SK-N-SH (cell line): Measurements from ENCODE around the gene ARID5A. TPM values are rescaled to one million over a fixed set of nuclear protein-coding genes. Genes with fewer than 3 reads are reported as not detected.

Experiments
- CTCF ChIA-PET: fragments of 300-600, 350-600 bp; formaldehyde crosslinking; extraction: SDS; loops from one replicate; lab custom pipeline; 2021; lab: Yijun Ruan, JAX
- POLR2A ChIA-PET: fragments of 350-600 bp; sonication (Branson Sonifier 250); formaldehyde crosslinking; extraction: SDS; loops from one replicate; lab custom pipeline; 2020; ENCODE audit warnings: antibody characterized with exemption, inconsistent platforms; lab: Yijun Ruan, JAX
- DNase-seq: peaks from one replicate; pipeline ENCODE4 v3.0.0; 2012
- H2AFZ ChIP-seq: fragments of 200-600 bp; sonication (generic); 2 replicates; pipeline ENCODE4 v1.8.1; 2016; ENCODE audit warnings: antibody characterized with exemption, mild to moderate bottlenecking, low read depth
- H3F3A ChIP-seq: fragments of 200-600 bp; sonication (generic); replicated peaks from 2 replicates; pipeline ENCODE3; 2016; ENCODE audit warnings: antibody characterized with exemption, mild to moderate bottlenecking; ENCODE audit not compliant: insufficient read depth
- H3K27ac ChIP-seq, 2 experiments: fragments of 200-500 bp in 1 of 2; fragments of 200-600 bp in 1 of 2; sonication (Bioruptor generic) in 1 of 2; sonication (generic), shearing (Covaris generic) in 1 of 2; 2 replicates each; pipeline versions ENCODE4 v1.5.1 to v1.6.1; 2014 to 2016; ENCODE audit warnings: low read depth in 2 of 2, inconsistent platforms in 1 of 2, low read length in 1 of 2, mild to moderate bottlenecking in 1 of 2, mixed read lengths in 1 of 2
- H3K27me3 ChIP-seq: fragments of 200-600 bp; sonication (generic), shearing (Covaris generic); 2 replicates; pipeline ENCODE4 v1.6.1; 2016; ENCODE audit warnings: mixed run types; ENCODE audit not compliant: insufficient read depth
- H3K36me3 ChIP-seq, 2 experiments: fragments of 200-500 bp in 1 of 2; fragments of 200-600 bp in 1 of 2; sonication (Bioruptor generic) in 1 of 2; sonication (generic) in 1 of 2; replicated peaks in 1 of 2; 2 replicates each; pipeline versions ENCODE3 to v1.5.1; 2014 to 2016; ENCODE audit warnings: low read length in 1 of 2, mild to moderate bottlenecking in 1 of 2; ENCODE audit not compliant: insufficient read depth in 2 of 2, control insufficient read depth in 1 of 2
- H3K4me1 ChIP-seq, 2 experiments: fragments of 200-500 bp in 1 of 2; fragments of 200-600 bp in 1 of 2; sonication (Bioruptor generic) in 1 of 2; sonication (generic), shearing (Covaris generic) in 1 of 2; 2 replicates each; pipeline versions ENCODE4 v1.5.1 to v1.6.1; 2014 to 2016; ENCODE audit warnings: low read depth in 1 of 2, low read length in 1 of 2, mixed run types in 1 of 2; ENCODE audit not compliant: insufficient read depth in 2 of 2, control insufficient read depth in 1 of 2
- H3K4me2 ChIP-seq: fragments of 200-600 bp; sonication (generic), shearing (Covaris generic); 2 replicates; pipeline ENCODE4 v1.6.1; 2017; ENCODE audit warnings: mixed run types
- H3K4me3 ChIP-seq, 2 experiments: fragments of 200-500 bp in 1 of 2; fragments of 200-600 bp in 1 of 2; sonication (Bioruptor generic) in 1 of 2; sonication (generic), shearing (Covaris generic) in 1 of 2; 2 replicates each; pipeline versions ENCODE4 v1.5.1 to v1.8.1; 2014 to 2016; ENCODE audit warnings: low read depth in 2 of 2, inconsistent platforms in 1 of 2, low read length in 1 of 2, mild to moderate bottlenecking in 1 of 2, mixed read lengths in 1 of 2, moderate library complexity in 1 of 2
- H3K79me2 ChIP-seq: fragments of 200-600 bp; sonication (generic); 2 replicates; pipeline ENCODE4 v1.8.1; 2017; ENCODE audit warnings: mild to moderate bottlenecking; ENCODE audit not compliant: insufficient read depth
- H3K9ac ChIP-seq: fragments of 200-600 bp; sonication (generic); 2 replicates; pipeline ENCODE4 v1.6.1; 2017; ENCODE audit warnings: mixed run types
- H3K9me2 ChIP-seq: fragments of 200-600 bp; sonication (generic); 2 replicates; pipeline ENCODE4 v1.6.1; 2017; ENCODE audit warnings: mixed run types
- H3K9me3 ChIP-seq: fragments of 200-600 bp; sonication (generic); 2 replicates; pipeline ENCODE4 v1.6.1; 2017; ENCODE audit warnings: mixed run types, mild to moderate bottlenecking, moderate library complexity
- H4K20me1 ChIP-seq: fragments of 200-600 bp; sonication (generic); 2 replicates; pipeline ENCODE4 v1.6.1; 2017; ENCODE audit warnings: mild to moderate bottlenecking, mixed run types; ENCODE audit not compliant: insufficient read depth
- ELF1 ChIP-seq: IDR thresholded peaks from 2 replicates; pipeline ENCODE4 v1.4.0; 2012
- EP300 ChIP-seq, 2 experiments: IDR thresholded peaks; 2 replicates each; pipeline versions ENCODE4 v1.4.0 to v1.6.1; 2012; ENCODE audit warnings: borderline replicate concordance in 1 of 2, low read depth in 1 of 2, low read length in 1 of 2
- EZH2phosphoT487 ChIP-seq: fragments of 200-600 bp; sonication (generic); IDR thresholded peaks from 2 replicates; pipeline ENCODE4 v1.6.1; 2017; ENCODE audit warnings: low read depth, mixed run types, mild to moderate bottlenecking, antibody characterized with exemption, moderate library complexity, borderline replicate concordance
- FOSL2 ChIP-seq: IDR thresholded peaks from 2 replicates; pipeline ENCODE4 v1.4.0; 2012; ENCODE audit warnings: low read depth, mild to moderate bottlenecking, moderate library complexity, borderline replicate concordance
- MAX ChIP-seq: IDR thresholded peaks from 2 replicates; pipeline ENCODE4 v1.4.0; 2012; ENCODE audit warnings: low read depth
- MXI1 ChIP-seq: IDR thresholded peaks from 2 replicates; pipeline ENCODE4 v1.6.1; 2012; ENCODE audit warnings: mild to moderate bottlenecking, low read depth, low read length, improper control_type of control experiment
- NRF1 ChIP-seq: IDR thresholded peaks from 2 replicates; pipeline ENCODE4 v1.6.1; 2012; ENCODE audit warnings: low read depth, mild to moderate bottlenecking, low read length
- PBX3 ChIP-seq: IDR thresholded peaks from 2 replicates; pipeline ENCODE4; 2012
- POLR2AphosphoS5 ChIP-seq: IDR thresholded peaks from 2 replicates; pipeline ENCODE4 v1.6.1; 2012; ENCODE audit warnings: low read depth, low read length
- RFX5 ChIP-seq: IDR thresholded peaks from 2 replicates; pipeline ENCODE4 v1.6.1; 2012; ENCODE audit warnings: mild to moderate bottlenecking, improper control_type of control experiment, low read length
- SIN3A ChIP-seq: IDR thresholded peaks from 2 replicates; pipeline ENCODE4 v1.6.1; 2012; ENCODE audit warnings: low read depth, mild to moderate bottlenecking, low read length, moderate library complexity, borderline replicate concordance
- SMC3 ChIP-seq: IDR thresholded peaks from 2 replicates; pipeline ENCODE4 v1.6.1; 2012; ENCODE audit warnings: low read depth, low read length, improper control_type of control experiment
- TEAD4 ChIP-seq: IDR thresholded peaks from 2 replicates; pipeline ENCODE4 v1.4.0; 2012; ENCODE audit warnings: mild to moderate bottlenecking, borderline replicate concordance; ENCODE audit not compliant: insufficient read depth
- USF1 ChIP-seq: IDR thresholded peaks from 2 replicates; pipeline ENCODE4 v1.4.0; 2012; ENCODE audit warnings: low read depth, borderline replicate concordance
- YY1 ChIP-seq: IDR thresholded peaks from 2 replicates; pipeline ENCODE4 v1.4.0; 2012; ENCODE audit warnings: low read depth, mild to moderate bottlenecking
- WGBS: methylation state at CpG from one replicate; pipeline ENCODE4 v1.1.6; 2017; ENCODE audit warnings: low lambda C conversion rate; 5-methylcytosine and 5-hydroxymethylcytosine counted together
- polyA plus RNA-seq, 3 experiments: library from polyadenylated mRNA; depleted of rRNA; stranded (reverse); fragments of >200 nt; gene quantifications; 2 replicates each; pipeline ENCODE4 v1.2.3, GENCODE V29; 2012
- TF ChIP-seq, protein P1 (sequence below): fragments of 150-350 bp; IDR thresholded peaks from 2 replicates; pipeline ENCODE4 v1.6.1; 2017; ENCODE audit warnings: antibody characterized with exemption, low read length, low read depth, borderline replicate concordance

Gene ARID5A
- polyA plus RNA-seq, 1 of the 3 experiments (the other 2 are of a cell fraction) = 3.3 TPM

DNA sequence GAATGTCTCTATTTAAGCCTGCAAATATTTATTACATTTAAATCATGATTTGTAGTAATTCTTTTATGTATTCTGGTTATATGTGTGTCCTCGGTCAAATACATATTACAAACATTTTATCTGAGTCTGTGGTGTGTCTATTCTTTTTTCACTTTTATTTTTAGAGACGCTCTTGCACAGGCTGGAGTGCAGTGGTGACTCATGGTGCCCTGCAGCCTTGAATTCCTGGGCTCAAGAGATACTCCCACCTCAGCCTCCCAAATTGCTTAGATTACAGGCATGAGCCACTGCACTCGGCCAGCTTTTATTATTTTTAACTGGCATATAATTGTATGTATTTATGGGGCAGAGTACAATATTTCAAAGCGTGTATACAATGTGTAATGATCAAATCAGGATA lies 47.5 kb downstream of the ARID5A start:
- WGBS = 85% methylated on average over 4 of the region's 4 CpGs
- ChIA-PET POLR2A (no interaction called here), CTCF (interaction anchor here (0.7 to 1.2 kb wide), 2 partner anchors 29 to 262 kb away, joined by 3 read pairs; no protein-coding TSS in a partner anchor)
- H3F3A ChIP-seq = peaks cover 4% of the 10 kb centered on the region
- no peak for DNase-seq
- H3K4me3 ChIP-seq = no peak overlapping the region
- H2AFZ ChIP-seq = no peak overlapping the region
- no peaks in the 10 kb centered on the region for H3K4me1 ChIP-seq
- peaks cover 3 to 9% of the 10 kb centered on the region in 2 experiments for H3K36me3 ChIP-seq
- no peaks in the 10 kb centered on the region for H3K27me3 ChIP-seq
- TF ChIP-seq EZH2phosphoT487 (no peak), FOSL2 (0 out of 2 replicates have a peak, but pooled peaks have one; percentile 6), NRF1 (no peak)
- H3K27ac ChIP-seq = no peak overlapping the region
- no peaks in the 10 kb centered on the region for H3K9me2 ChIP-seq
- no peaks in the 10 kb centered on the region for H3K9me3 ChIP-seq
- H3K4me2 ChIP-seq = no peak overlapping the region
- H3K79me2 ChIP-seq = peaks cover 5% of the 10 kb centered on the region; the same call in 1 of the 2 replicates
- H4K20me1 ChIP-seq = no peaks in the 10 kb centered on the region
- H3K9ac ChIP-seq = no peak overlapping the region

- no peak for TF ChIP-seq NRF1
- no peak for TF ChIP-seq SIN3A
- no peak for TF ChIP-seq MXI1
- TF ChIP-seq ELF1 = no peak
- TF ChIP-seq POLR2AphosphoS5 = no peak
- TF ChIP-seq PBX3 = no peak
- TF ChIP-seq EP300 (IDR thresholded peaks at IDR 0.05; ENCODE audit: borderline replicate concordance in 1 of 2, low read depth in 1 of 2, low read length in 1 of 2) = no peak
- TF ChIP-seq SMC3 = no peak
- no peak for TF ChIP-seq USF1
- TF ChIP-seq MAX = no peak
- TF ChIP-seq TEAD4 = no peak
- TF ChIP-seq RFX5 = no peak
- TF ChIP-seq, protein P1, sequence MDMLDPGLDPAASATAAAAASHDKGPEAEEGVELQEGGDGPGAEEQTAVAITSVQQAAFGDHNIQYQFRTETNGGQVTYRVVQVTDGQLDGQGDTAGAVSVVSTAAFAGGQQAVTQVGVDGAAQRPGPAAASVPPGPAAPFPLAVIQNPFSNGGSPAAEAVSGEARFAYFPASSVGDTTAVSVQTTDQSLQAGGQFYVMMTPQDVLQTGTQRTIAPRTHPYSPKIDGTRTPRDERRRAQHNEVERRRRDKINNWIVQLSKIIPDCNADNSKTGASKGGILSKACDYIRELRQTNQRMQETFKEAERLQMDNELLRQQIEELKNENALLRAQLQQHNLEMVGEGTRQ = no peak
- TF ChIP-seq YY1 = no peak
- POLR2A ChIA-PET = no interaction called here
- no peak overlapping the region for H2AFZ ChIP-seq
- peaks cover 4% of the 10 kb centered on the region for H3F3A ChIP-seq
- H3K36me3 ChIP-seq = peaks cover 9 to 15% of the 10 kb centered on the region in 2 experiments
- no peaks in the 10 kb centered on the region for H4K20me1 ChIP-seq
- no peak overlapping the region for H3K4me3 ChIP-seq
- WGBS = 93% methylated on average over 1 of the region's 1 CpG
- CTCF ChIA-PET = no interaction called here
- H3K27me3 ChIP-seq = no peaks in the 10 kb centered on the region
- no peaks in the 10 kb centered on the region for H3K4me1 ChIP-seq
- no peak overlapping the region for H3K27ac ChIP-seq
- no peak for DNase-seq
- H3K79me2 ChIP-seq = peaks cover 5% of the 10 kb centered on the region; the same call in 1 of the 2 replicates
- no peak overlapping the region for H3K4me2 ChIP-seq
- H3K9me2 ChIP-seq = no peaks in the 10 kb centered on the region
- H3K9me3 ChIP-seq = no peaks in the 10 kb centered on the region
- H3K9ac ChIP-seq = no peak overlapping the region
Observed at GRCh38 chr2:96587843-96588242, 51.3 kb downstream of the ARID5A start.
